Urinary bladder (tissue), 4 donors: ENCODE measurements around the gene RAB41. TPM values are rescaled to one million over a fixed set of nuclear protein-coding genes. Genes with fewer than 3 reads are reported as not detected.
"Not testable (repeated sequence)": the region's sequence is repeated elsewhere in the genome, so short reads cannot be mapped to it uniquely, and the experiment has no call there.

Experiments used
- DNase-seq: peaks from one replicate; pipeline ENCODE4 v3.0.0-alpha.2; 2015; ENCODE audit errors: extremely low spot score
- H3K27ac ChIP-seq: one replicate; pipeline ENCODE4 v1.5.1; 2013; ENCODE audit warnings: low read depth, mild to moderate bottlenecking, moderate library complexity
- H3K36me3 ChIP-seq: one replicate; pipeline ENCODE4 v1.6.1; 2013; ENCODE audit warnings: mild to moderate bottlenecking, moderate library complexity; ENCODE audit not compliant: insufficient read depth
- H3K4me1 ChIP-seq: one replicate; pipeline ENCODE4 v1.6.1; 2013; ENCODE audit warnings: mild to moderate bottlenecking, moderate library complexity; ENCODE audit not compliant: insufficient read depth
- H3K4me3 ChIP-seq: one replicate; pipeline ENCODE4 v1.5.1; 2013; ENCODE audit warnings: low read depth, low read length
- WGBS: extraction: QIAGEN DNeasy Blood & Tissue Kit; methylation state at CpG from one replicate; pipeline ENCODE4 v1.1.7; 2013; 5-methylcytosine and 5-hydroxymethylcytosine counted together
- polyA plus RNA-seq: library from polyadenylated mRNA; stranded (reverse); fragments of 200-250 nt; gene quantifications from one replicate; pipeline ENCODE4 v1.2.3, GENCODE V29; 2013
- total RNA-seq: library from RNA; depleted of rRNA; stranded (reverse); fragments of >200 nt; gene quantifications from one replicate; pipeline ENCODE4 v1.2.3, GENCODE V29; 2014
- donor health status: healthy with polysubstance abuse.
- donor health status: healthy.

Gene RAB41
- total and polyA plus RNA-seq, 2 donors: not detected

- Histone ChIP-seq H3K36me3 (peaks cover 2% of the 10 kb centered on the region), H3K27ac (no peak overlapping the region), H3K4me1 (no peaks in the 10 kb centered on the region), H3K4me3 (no peak overlapping the region)
- WGBS: 19% methylated on average over 7 of the region's 7 CpGs
- DNase-seq: no peak
Observed at GRCh38 chrX:70262952-70263567, 18.9 kb upstream of the RAB41 start.

GRCh38 chrX:70264784-70265183, 17.2 kb upstream of the RAB41 start:
- Histone ChIP-seq H3K4me3 (no peak overlapping the region), H3K27ac (no peak overlapping the region), H3K36me3 (no peaks in the 10 kb centered on the region), H3K4me1 (no peaks in the 10 kb centered on the region)
- 25% methylated on average over 3 of the region's 3 CpGs for WGBS
- no peak for DNase-seq

GRCh38 chrX:70268034-70268433, 13.9 kb upstream of the RAB41 start, which contains the start of gene ARR3:
TSS of gene ARR3 (plus strand) at chrX:70268334. CDS start at chrX:70269386, 1,052 bp downstream.
- no peaks in the 10 kb centered on the region for H3K36me3 ChIP-seq
- H3K4me3 ChIP-seq: no peak within 1 kb of the TSS
- DNase-seq: no peak
- H3K27ac ChIP-seq: no peak within 1 kb of the TSS
- no peaks in the 10 kb centered on the region for H3K4me1 ChIP-seq

GRCh38 chrX:70274029-70274428, 7.9 kb upstream of the RAB41 start:
- not testable (repeated sequence) for DNase-seq, H3K27ac ChIP-seq, H3K4me3 ChIP-seq, H3K36me3 ChIP-seq, H3K4me1 ChIP-seq
- 82% methylated on average over 7 of the region's 7 CpGs for whole genome bisulfite sequencing

- no peak for DNase-seq
- no peak overlapping the region for H3K4me3 ChIP-seq
- H3K4me1 ChIP-seq: no peaks in the 10 kb centered on the region
- no peak overlapping the region for H3K27ac ChIP-seq
- 89% methylated on average over 3 of the region's 3 CpGs for WGBS
- H3K36me3 ChIP-seq: no peaks in the 10 kb centered on the region
Observed at GRCh38 chrX:70279081-70279480, 2.9 kb upstream of the RAB41 start.

- Histone ChIP-seq H3K4me3 (no peak overlapping the region), H3K36me3 (peaks cover 2% of the 10 kb centered on the region), H3K27ac (no peak overlapping the region), H3K4me1 (no peaks in the 10 kb centered on the region)
- 88% methylated on average over 3 of the region's 3 CpGs for WGBS
- DNase-seq: no peak
Observed at GRCh38 chrX:70280573-70280972, 1.4 kb upstream of the RAB41 start.

- Histone ChIP-seq H3K27ac (peak overlapping the region; percentile 67), H3K36me3 (peaks cover 5% of the 10 kb centered on the region), H3K4me3 (peak overlapping the region; percentile 41), H3K4me1 (no peaks in the 10 kb centered on the region)
- DNase-seq: no peak
- 27% methylated on average over 11 of the region's 11 CpGs for WGBS
Observed at GRCh38 chrX:70289168-70289792, 7.3 kb downstream of the RAB41 start.

GRCh38 chrX:70289793-70290770, 8.1 kb downstream of the RAB41 start, which contains the start of the genes KIF4A and PDZD11:
TSS of gene KIF4A (plus strand) at chrX:70290104. CDS start at chrX:70290459, 355 bp downstream.
TSS of gene PDZD11 (minus strand) at chrX:70289927. CDS start at chrX:70289341, 586 bp downstream.
- WGBS: under 1% methylated on average over 62 of the region's 62 CpGs
- H3K36me3 ChIP-seq: peaks cover 5% of the 10 kb centered on the region
- H3K4me3 ChIP-seq: peak within 1 kb of the TSS; percentile 41
- peak within 1 kb of the TSS; percentile 67 for H3K27ac ChIP-seq
- no peaks in the 10 kb centered on the region for H3K4me1 ChIP-seq
- DNase-seq: peak; percentile 54

GRCh38 chrX:70292788-70293187, 10.8 kb downstream of the RAB41 start:
- no peak for DNase-seq
- WGBS: 0% methylated on average over 1 of the region's 1 CpG
- H3K27ac ChIP-seq: no peak overlapping the region
- H3K4me3 ChIP-seq: no peak overlapping the region
- H3K36me3 ChIP-seq: no peaks in the 10 kb centered on the region
- H3K4me1 ChIP-seq: no peaks in the 10 kb centered on the region

- 95% methylated on average over 5 of the region's 5 CpGs for WGBS
- Histone ChIP-seq H3K36me3 (no peaks in the 10 kb centered on the region), H3K27ac (no peak overlapping the region), H3K4me1 (no peaks in the 10 kb centered on the region), H3K4me3 (no peak overlapping the region)
- DNase-seq: no peak
Observed at GRCh38 chrX:70293621-70294020, 11.6 kb downstream of the RAB41 start.

- 45% methylated on average over 3 of the region's 3 CpGs for WGBS
- no peak overlapping the region for H3K27ac ChIP-seq
- no peak overlapping the region for H3K4me3 ChIP-seq
- no peak for DNase-seq
- H3K4me1 ChIP-seq: no peaks in the 10 kb centered on the region
- H3K36me3 ChIP-seq: no peaks in the 10 kb centered on the region
Observed at GRCh38 chrX:70301716-70302115, 19.7 kb downstream of the RAB41 start.

GRCh38 chrX:70313503-70313902, 31.5 kb downstream of the RAB41 start:
- DNase-seq: no peak
- H3K27ac ChIP-seq: no peak overlapping the region
- no peak overlapping the region for H3K4me3 ChIP-seq
- no peaks in the 10 kb centered on the region for H3K4me1 ChIP-seq
- 85% methylated on average over 1 of the region's 1 CpG for WGBS
- H3K36me3 ChIP-seq: no peaks in the 10 kb centered on the region

GRCh38 chrX:70322784-70323183, 40.8 kb downstream of the RAB41 start:
- H3K27ac ChIP-seq: no peak overlapping the region
- H3K36me3 ChIP-seq: no peaks in the 10 kb centered on the region
- H3K4me1 ChIP-seq: no peaks in the 10 kb centered on the region
- DNase-seq: no peak
- WGBS: 95% methylated on average over 4 of the region's 4 CpGs
- no peak overlapping the region for H3K4me3 ChIP-seq
